ENCODE measurements around the gene SLC45A2. TPM values are rescaled to one million over a fixed set of nuclear protein-coding genes. Genes with fewer than 3 reads are reported as not detected.
"Not testable (repeated sequence)": the region's sequence is repeated elsewhere in the genome, so short reads cannot be mapped to it uniquely, and the experiment has no call there.

Gene SLC45A2
- polyA plus RNA-seq, 1 donor from 2014 or later: 1.2 TPM

DNA sequence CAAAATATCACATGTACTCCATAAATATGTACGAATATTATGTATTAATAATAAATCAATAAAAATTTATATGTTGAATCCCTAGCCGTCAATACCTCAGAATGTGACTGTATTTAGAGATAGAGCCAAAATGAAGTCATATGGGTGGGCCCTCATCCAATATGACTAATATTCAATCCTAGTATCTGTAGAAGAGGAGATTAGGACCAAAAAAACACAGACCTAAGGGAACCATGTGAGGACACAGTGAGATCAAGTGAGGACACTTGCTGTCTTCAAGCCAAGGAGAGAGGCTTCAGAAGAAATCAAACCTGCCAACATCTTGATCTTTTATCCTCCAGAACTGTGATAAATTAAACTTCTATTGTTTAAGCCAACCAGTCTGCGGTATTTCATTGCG, 27.0 kb upstream of the SLC45A2 start:
- no peaks in the 10 kb centered on the region for H3K36me3 ChIP-seq (ENCODE audit: insufficient read depth, low read length)
- no peaks in the 10 kb centered on the region for H3K27me3 ChIP-seq (ENCODE audit: insufficient read depth, low read depth, low read length)
- H3K4me2 ChIP-seq (ENCODE audit: low read length): no peak overlapping the region
- H3K27ac ChIP-seq (ENCODE audit: low read length): no peak overlapping the region
- no peaks in the 10 kb centered on the region for H3K9me3 ChIP-seq (ENCODE audit: low read length)
- no peak overlapping the region for H3K4me3 ChIP-seq (ENCODE audit: low read length)
- H3K79me2 ChIP-seq (replicated peaks; ENCODE audit: insufficient read depth, low read length): no peaks in the 10 kb centered on the region
- no peaks in the 10 kb centered on the region for H4K20me1 ChIP-seq (ENCODE audit: insufficient read depth)
- H2AFZ ChIP-seq (ENCODE audit: low read depth, low read length): no peak overlapping the region
- TF ChIP-seq, protein P1, sequence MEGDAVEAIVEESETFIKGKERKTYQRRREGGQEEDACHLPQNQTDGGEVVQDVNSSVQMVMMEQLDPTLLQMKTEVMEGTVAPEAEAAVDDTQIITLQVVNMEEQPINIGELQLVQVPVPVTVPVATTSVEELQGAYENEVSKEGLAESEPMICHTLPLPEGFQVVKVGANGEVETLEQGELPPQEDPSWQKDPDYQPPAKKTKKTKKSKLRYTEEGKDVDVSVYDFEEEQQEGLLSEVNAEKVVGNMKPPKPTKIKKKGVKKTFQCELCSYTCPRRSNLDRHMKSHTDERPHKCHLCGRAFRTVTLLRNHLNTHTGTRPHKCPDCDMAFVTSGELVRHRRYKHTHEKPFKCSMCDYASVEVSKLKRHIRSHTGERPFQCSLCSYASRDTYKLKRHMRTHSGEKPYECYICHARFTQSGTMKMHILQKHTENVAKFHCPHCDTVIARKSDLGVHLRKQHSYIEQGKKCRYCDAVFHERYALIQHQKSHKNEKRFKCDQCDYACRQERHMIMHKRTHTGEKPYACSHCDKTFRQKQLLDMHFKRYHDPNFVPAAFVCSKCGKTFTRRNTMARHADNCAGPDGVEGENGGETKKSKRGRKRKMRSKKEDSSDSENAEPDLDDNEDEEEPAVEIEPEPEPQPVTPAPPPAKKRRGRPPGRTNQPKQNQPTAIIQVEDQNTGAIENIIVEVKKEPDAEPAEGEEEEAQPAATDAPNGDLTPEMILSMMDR (IDR thresholded peaks at IDR 0.05; ENCODE audit: poor library complexity, severe bottlenecking): no peak
- TF ChIP-seq TAF1 (IDR thresholded peaks at IDR 0.05; ENCODE audit: low read depth) (no peak), EZH2 (IDR thresholded peaks at IDR 0.05; ENCODE audit: borderline replicate concordance, insufficient read depth, low read length, poor library complexity, severe bottlenecking) (no peak), SMC3 (conservative IDR thresholded peaks at IDR 0.05; ENCODE audit: poor library complexity) (no peak), RAD21 (conservative IDR thresholded peaks at IDR 0.05) (no peak), POLR2AphosphoS5 (IDR thresholded peaks at IDR 0.05) (no peak), EP300 (conservative IDR thresholded peaks at IDR 0.05; ENCODE audit: poor library complexity, severe bottlenecking) (no peak)
- TF ChIP-seq, protein P2, sequence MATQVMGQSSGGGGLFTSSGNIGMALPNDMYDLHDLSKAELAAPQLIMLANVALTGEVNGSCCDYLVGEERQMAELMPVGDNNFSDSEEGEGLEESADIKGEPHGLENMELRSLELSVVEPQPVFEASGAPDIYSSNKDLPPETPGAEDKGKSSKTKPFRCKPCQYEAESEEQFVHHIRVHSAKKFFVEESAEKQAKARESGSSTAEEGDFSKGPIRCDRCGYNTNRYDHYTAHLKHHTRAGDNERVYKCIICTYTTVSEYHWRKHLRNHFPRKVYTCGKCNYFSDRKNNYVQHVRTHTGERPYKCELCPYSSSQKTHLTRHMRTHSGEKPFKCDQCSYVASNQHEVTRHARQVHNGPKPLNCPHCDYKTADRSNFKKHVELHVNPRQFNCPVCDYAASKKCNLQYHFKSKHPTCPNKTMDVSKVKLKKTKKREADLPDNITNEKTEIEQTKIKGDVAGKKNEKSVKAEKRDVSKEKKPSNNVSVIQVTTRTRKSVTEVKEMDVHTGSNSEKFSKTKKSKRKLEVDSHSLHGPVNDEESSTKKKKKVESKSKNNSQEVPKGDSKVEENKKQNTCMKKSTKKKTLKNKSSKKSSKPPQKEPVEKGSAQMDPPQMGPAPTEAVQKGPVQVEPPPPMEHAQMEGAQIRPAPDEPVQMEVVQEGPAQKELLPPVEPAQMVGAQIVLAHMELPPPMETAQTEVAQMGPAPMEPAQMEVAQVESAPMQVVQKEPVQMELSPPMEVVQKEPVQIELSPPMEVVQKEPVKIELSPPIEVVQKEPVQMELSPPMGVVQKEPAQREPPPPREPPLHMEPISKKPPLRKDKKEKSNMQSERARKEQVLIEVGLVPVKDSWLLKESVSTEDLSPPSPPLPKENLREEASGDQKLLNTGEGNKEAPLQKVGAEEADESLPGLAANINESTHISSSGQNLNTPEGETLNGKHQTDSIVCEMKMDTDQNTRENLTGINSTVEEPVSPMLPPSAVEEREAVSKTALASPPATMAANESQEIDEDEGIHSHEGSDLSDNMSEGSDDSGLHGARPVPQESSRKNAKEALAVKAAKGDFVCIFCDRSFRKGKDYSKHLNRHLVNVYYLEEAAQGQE (IDR thresholded peaks at IDR 0.05; ENCODE audit: borderline replicate concordance): no peak
- peaks cover 11% of the 10 kb centered on the region for H3F3A ChIP-seq (ENCODE audit: insufficient read depth, low read length, poor library complexity, severe bottlenecking)
- H3K9ac ChIP-seq (ENCODE audit: low read length): no peak overlapping the region
- no peaks in the 10 kb centered on the region for H3K9me2 ChIP-seq (ENCODE audit: insufficient read depth, low read length)

DNA sequence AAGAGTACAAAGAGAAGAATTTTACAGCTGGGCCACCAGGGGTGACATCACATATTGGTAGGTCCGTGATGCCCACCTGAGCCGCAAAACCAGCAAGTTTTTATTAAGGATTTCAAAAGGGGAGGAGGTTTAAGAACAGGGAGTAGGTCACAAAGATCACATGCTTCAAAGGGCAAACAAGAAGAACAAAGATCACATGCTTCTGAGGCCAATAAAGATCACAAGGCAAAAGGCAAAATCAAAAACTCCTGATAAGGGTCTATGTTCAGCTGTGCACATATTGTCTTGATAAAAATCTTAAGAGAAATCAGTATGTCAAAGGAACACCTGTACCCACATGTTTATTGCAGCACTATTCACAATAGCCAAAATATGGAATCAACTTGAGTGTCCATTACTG, 25.7 kb upstream of the SLC45A2 start:
- not testable (repeated sequence) for H4K20me1 ChIP-seq (ENCODE audit: insufficient read depth); H3K9me2 ChIP-seq (ENCODE audit: insufficient read depth, low read length); H3K27ac ChIP-seq (ENCODE audit: low read length); H3K27me3 ChIP-seq (ENCODE audit: insufficient read depth, low read depth, low read length); H2AFZ ChIP-seq (ENCODE audit: low read depth, low read length); H3K36me3 ChIP-seq (ENCODE audit: insufficient read depth, low read length); H3K9me3 ChIP-seq (ENCODE audit: low read length); H3K79me2 ChIP-seq (replicated peaks; ENCODE audit: insufficient read depth, low read length); H3K4me2 ChIP-seq (ENCODE audit: low read length); H3K9ac ChIP-seq (ENCODE audit: low read length); H3K4me3 ChIP-seq (ENCODE audit: low read length)
- peaks cover 11% of the 10 kb centered on the region for H3F3A ChIP-seq (ENCODE audit: insufficient read depth, low read length, poor library complexity, severe bottlenecking)

DNA sequence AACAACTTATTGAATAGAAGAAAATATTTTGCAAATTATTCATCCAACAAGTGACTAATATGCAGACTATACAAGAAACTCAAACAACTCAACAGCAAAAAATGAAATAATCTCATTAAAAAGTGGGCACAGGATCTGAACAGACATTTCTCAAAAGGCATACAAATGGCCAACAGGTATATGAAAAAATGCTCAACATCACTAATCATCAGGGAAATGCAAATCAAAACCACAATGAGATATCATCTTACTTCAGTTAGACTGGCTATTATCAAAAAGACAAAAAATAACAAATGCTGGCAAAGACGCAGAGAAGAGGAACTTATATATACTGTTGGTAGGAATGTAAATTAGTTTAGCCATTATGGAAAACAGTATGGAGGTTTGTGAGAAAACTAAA, 25.1 kb upstream of the SLC45A2 start:
- Histone ChIP-seq H2AFZ (ENCODE audit: low read depth, low read length) (no peak overlapping the region), H3K9me3 (ENCODE audit: low read length) (no peaks in the 10 kb centered on the region), H3K36me3 (ENCODE audit: insufficient read depth, low read length) (no peaks in the 10 kb centered on the region), H3K9me2 (ENCODE audit: insufficient read depth, low read length) (no peaks in the 10 kb centered on the region), H3K27ac (ENCODE audit: low read length) (no peak overlapping the region), H3K79me2 (replicated peaks; ENCODE audit: insufficient read depth, low read length) (peaks cover 4% of the 10 kb centered on the region), H3K27me3 (ENCODE audit: insufficient read depth, low read depth, low read length) (no peaks in the 10 kb centered on the region), H3K9ac (ENCODE audit: low read length) (no peak overlapping the region), H4K20me1 (ENCODE audit: insufficient read depth) (no peaks in the 10 kb centered on the region), H3K4me2 (ENCODE audit: low read length) (no peak overlapping the region), H3K4me3 (ENCODE audit: low read length) (no peak overlapping the region), H3F3A (ENCODE audit: insufficient read depth, low read length, poor library complexity, severe bottlenecking) (peaks cover 11% of the 10 kb centered on the region)
- TF ChIP-seq POLR2AphosphoS5 (IDR thresholded peaks at IDR 0.05) (no peak), MXI1 (conservative IDR thresholded peaks at IDR 0.05; ENCODE audit: poor library complexity, severe bottlenecking) (no peak), EP300 (conservative IDR thresholded peaks at IDR 0.05; ENCODE audit: poor library complexity, severe bottlenecking) (no peak), RAD21 (conservative IDR thresholded peaks at IDR 0.05) (no peak), TAF1 (IDR thresholded peaks at IDR 0.05; ENCODE audit: low read depth) (no peak), EZH2 (IDR thresholded peaks at IDR 0.05; ENCODE audit: borderline replicate concordance, insufficient read depth, low read length, poor library complexity, severe bottlenecking) (no peak), SMC3 (conservative IDR thresholded peaks at IDR 0.05; ENCODE audit: poor library complexity) (no peak)
- TF ChIP-seq, protein P1 (IDR thresholded peaks at IDR 0.05; ENCODE audit: poor library complexity, severe bottlenecking): no peak
- TF ChIP-seq, protein P2 (IDR thresholded peaks at IDR 0.05; ENCODE audit: borderline replicate concordance): no peak

Data from neural cell (in vitro differentiated cells).